ENCODE measurements around the gene ZDHHC1.
A peak's percentile ranks its signal among the peaks of the same experiment; 100 is the strongest.
"Not testable (repeated sequence)": the region's sequence is repeated elsewhere in the genome, so short reads cannot be mapped to it uniquely, and the experiment has no call there.

The ZDHHC1 gene

GRCh38 chr16:67430977-67431774 is 14.9 kb upstream of the ZDHHC1 start, which contains the start of gene HSD11B2:
Gene HSD11B2, plus strand, starts transcription at chr16:67431121. Its CDS starts 128 bp downstream, at chr16:67431249.
- DNase-seq (ENCODE audit: low spot score), result no peak

- no peak for DNase-seq (ENCODE audit: low spot score)
Observed at GRCh38 chr16:67430504-67430976, 14.3 kb upstream of the ZDHHC1 start.

- no peak for DNase-seq (ENCODE audit: low spot score)
Observed at GRCh38 chr16:67429799-67430503, 13.7 kb upstream of the ZDHHC1 start.

GRCh38 chr16:67429053-67429798 is 12.9 kb upstream of the ZDHHC1 start:
- no peak for DNase-seq (ENCODE audit: low spot score)

- peak; percentile 85 for DNase-seq (ENCODE audit: low spot score)
Observed at GRCh38 chr16:67428146-67428731, 12.0 kb upstream of the ZDHHC1 start.

- DNase-seq (ENCODE audit: low spot score), result no peak
Observed at GRCh38 chr16:67426950-67427349, 10.7 kb upstream of the ZDHHC1 start.

GRCh38 chr16:67426022-67426421 is 9.7 kb upstream of the ZDHHC1 start:
- DNase-seq (ENCODE audit: low spot score), result no peak

- DNase-seq (ENCODE audit: low spot score), result no peak
Observed at GRCh38 chr16:67425580-67425979, 9.3 kb upstream of the ZDHHC1 start.

- DNase-seq (ENCODE audit: low spot score), result no peak
Observed at GRCh38 chr16:67425061-67425460, 8.8 kb upstream of the ZDHHC1 start.

- no peak for DNase-seq (ENCODE audit: low spot score)
Observed at GRCh38 chr16:67424261-67424615, 8.0 kb upstream of the ZDHHC1 start.

- DNase-seq (ENCODE audit: low spot score), result no peak
Observed at GRCh38 chr16:67423611-67424260, 7.5 kb upstream of the ZDHHC1 start.

GRCh38 chr16:67423015-67423414 is 6.7 kb upstream of the ZDHHC1 start:
- DNase-seq (ENCODE audit: low spot score), result no peak

- no peak for DNase-seq (ENCODE audit: low spot score)
Observed at GRCh38 chr16:67421030-67421429, 4.8 kb upstream of the ZDHHC1 start.

GRCh38 chr16:67419931-67420330 is 3.7 kb upstream of the ZDHHC1 start:
- no peak for DNase-seq (ENCODE audit: low spot score)

GRCh38 chr16:67419502-67419901 is 3.2 kb upstream of the ZDHHC1 start:
- DNase-seq (ENCODE audit: low spot score), result no peak

- no peak for DNase-seq (ENCODE audit: low spot score)
Observed at GRCh38 chr16:67417333-67418061, 1.2 kb upstream of the ZDHHC1 start.

- DNase-seq (ENCODE audit: low spot score), result not testable (repeated sequence)
Observed at GRCh38 chr16:67415421-67415820, 856 bp downstream of the ZDHHC1 start.

- no peak for DNase-seq (ENCODE audit: low spot score)
Observed at GRCh38 chr16:67413978-67414911, 2.0 kb downstream of the ZDHHC1 start.

- no peak for DNase-seq (ENCODE audit: low spot score)
Observed at GRCh38 chr16:67412294-67412693, 4.0 kb downstream of the ZDHHC1 start.

- DNase-seq (ENCODE audit: low spot score), result no peak
Observed at GRCh38 chr16:67411339-67411738, 4.9 kb downstream of the ZDHHC1 start.

Measured in cerebellar cortex (tissue), 1 donor.